Measurements from ENCODE around the gene F2RL2. TPM values are rescaled to one million over a fixed set of nuclear protein-coding genes. Genes with fewer than 3 reads are reported as not detected.

Gene F2RL2
- total RNA-seq, 1 experiment from 2014 or later: 0.69 TPM

GRCh38 chr5:76641514-76642120 is 18.4 kb upstream of the F2RL2 start:
- Histone ChIP-seq H3K4me3 (ENCODE audit: insufficient read depth, low read depth, low read length) (no peak overlapping the region), H3K27me3 (ENCODE audit: control insufficient read depth, insufficient read depth, low read length) (no peaks in the 10 kb centered on the region), H3K36me3 (replicated peaks; ENCODE audit: control insufficient read depth, insufficient read depth, low read length) (no peaks in the 10 kb centered on the region)
- peak; percentile 30 for DNase-seq

GRCh38 chr5:76638479-76638878 is 15.3 kb upstream of the F2RL2 start:
- Histone ChIP-seq H3K27me3 (ENCODE audit: control insufficient read depth, insufficient read depth, low read length) (no peaks in the 10 kb centered on the region), H3K4me3 (ENCODE audit: insufficient read depth, low read depth, low read length) (no peak overlapping the region), H3K36me3 (replicated peaks; ENCODE audit: control insufficient read depth, insufficient read depth, low read length) (no peaks in the 10 kb centered on the region)
- no peak for DNase-seq

- Histone ChIP-seq H3K27me3 (ENCODE audit: control insufficient read depth, insufficient read depth, low read length) (no peaks in the 10 kb centered on the region), H3K4me3 (ENCODE audit: insufficient read depth, low read depth, low read length) (no peak overlapping the region), H3K36me3 (replicated peaks; ENCODE audit: control insufficient read depth, insufficient read depth, low read length) (no peaks in the 10 kb centered on the region)
- DNase-seq: no peak
Observed at GRCh38 chr5:76637490-76637889, 14.3 kb upstream of the F2RL2 start.

GRCh38 chr5:76634661-76635060 is 11.5 kb upstream of the F2RL2 start:
- no peak for DNase-seq
- no peaks in the 10 kb centered on the region for H3K27me3 ChIP-seq (ENCODE audit: control insufficient read depth, insufficient read depth, low read length)
- H3K36me3 ChIP-seq (replicated peaks; ENCODE audit: control insufficient read depth, insufficient read depth, low read length): no peaks in the 10 kb centered on the region
- no peak overlapping the region for H3K4me3 ChIP-seq (ENCODE audit: insufficient read depth, low read depth, low read length)

- no peaks in the 10 kb centered on the region for H3K27me3 ChIP-seq (ENCODE audit: control insufficient read depth, insufficient read depth, low read length)
- no peaks in the 10 kb centered on the region for H3K36me3 ChIP-seq (replicated peaks; ENCODE audit: control insufficient read depth, insufficient read depth, low read length)
- H3K4me3 ChIP-seq (ENCODE audit: insufficient read depth, low read depth, low read length): no peak overlapping the region
- DNase-seq: no peak
Observed at GRCh38 chr5:76626738-76627137, 3.5 kb upstream of the F2RL2 start.

- H3K27me3 ChIP-seq (ENCODE audit: control insufficient read depth, insufficient read depth, low read length): no peaks in the 10 kb centered on the region
- H3K36me3 ChIP-seq (replicated peaks; ENCODE audit: control insufficient read depth, insufficient read depth, low read length): no peaks in the 10 kb centered on the region
- no peak for DNase-seq
- no peak overlapping the region for H3K4me3 ChIP-seq (ENCODE audit: insufficient read depth, low read depth, low read length)
Observed at GRCh38 chr5:76625087-76625815, 2.0 kb upstream of the F2RL2 start.

- no peaks in the 10 kb centered on the region for H3K36me3 ChIP-seq (replicated peaks; ENCODE audit: control insufficient read depth, insufficient read depth, low read length)
- DNase-seq: no peak
- H3K4me3 ChIP-seq (ENCODE audit: insufficient read depth, low read depth, low read length): no peak overlapping the region
- H3K27me3 ChIP-seq (ENCODE audit: control insufficient read depth, insufficient read depth, low read length): no peaks in the 10 kb centered on the region
Observed at GRCh38 chr5:76622076-76622475, 1.1 kb downstream of the F2RL2 start.

- Histone ChIP-seq H3K4me3 (ENCODE audit: insufficient read depth, low read depth, low read length) (no peak overlapping the region), H3K27me3 (ENCODE audit: control insufficient read depth, insufficient read depth, low read length) (no peaks in the 10 kb centered on the region), H3K36me3 (replicated peaks; ENCODE audit: control insufficient read depth, insufficient read depth, low read length) (no peaks in the 10 kb centered on the region)
- no peak for DNase-seq
Observed at GRCh38 chr5:76620166-76620565, 3.0 kb downstream of the F2RL2 start.

GRCh38 chr5:76617675-76618074 is 5.5 kb downstream of the F2RL2 start:
- DNase-seq: no peak
- Histone ChIP-seq H3K36me3 (replicated peaks; ENCODE audit: control insufficient read depth, insufficient read depth, low read length) (no peaks in the 10 kb centered on the region), H3K4me3 (ENCODE audit: insufficient read depth, low read depth, low read length) (no peak overlapping the region), H3K27me3 (ENCODE audit: control insufficient read depth, insufficient read depth, low read length) (no peaks in the 10 kb centered on the region)

GRCh38 chr5:76617229-76617628 is 6.0 kb downstream of the F2RL2 start:
- no peak overlapping the region for H3K4me3 ChIP-seq (ENCODE audit: insufficient read depth, low read depth, low read length)
- no peaks in the 10 kb centered on the region for H3K27me3 ChIP-seq (ENCODE audit: control insufficient read depth, insufficient read depth, low read length)
- no peaks in the 10 kb centered on the region for H3K36me3 ChIP-seq (replicated peaks; ENCODE audit: control insufficient read depth, insufficient read depth, low read length)
- DNase-seq: no peak

- H3K27me3 ChIP-seq (ENCODE audit: control insufficient read depth, insufficient read depth, low read length): no peaks in the 10 kb centered on the region
- H3K36me3 ChIP-seq (replicated peaks; ENCODE audit: control insufficient read depth, insufficient read depth, low read length): no peaks in the 10 kb centered on the region; the same call in 1 of the 2 replicates
- H3K4me3 ChIP-seq (ENCODE audit: insufficient read depth, low read depth, low read length): no peak overlapping the region
- no peak for DNase-seq
Observed at GRCh38 chr5:76616206-76616605, 7.0 kb downstream of the F2RL2 start.

GRCh38 chr5:76615759-76616158 is 7.4 kb downstream of the F2RL2 start:
- Histone ChIP-seq H3K27me3 (ENCODE audit: control insufficient read depth, insufficient read depth, low read length) (no peaks in the 10 kb centered on the region), H3K4me3 (ENCODE audit: insufficient read depth, low read depth, low read length) (no peak overlapping the region), H3K36me3 (replicated peaks; ENCODE audit: control insufficient read depth, insufficient read depth, low read length) (no peaks in the 10 kb centered on the region; the same call in 1 of the 2 replicates)
- no peak for DNase-seq

GRCh38 chr5:76612942-76613341 is 10.3 kb downstream of the F2RL2 start:
- no peaks in the 10 kb centered on the region; the same call in 1 of the 2 replicates for H3K36me3 ChIP-seq (replicated peaks; ENCODE audit: control insufficient read depth, insufficient read depth, low read length)
- H3K4me3 ChIP-seq (ENCODE audit: insufficient read depth, low read depth, low read length): no peak overlapping the region
- H3K27me3 ChIP-seq (ENCODE audit: control insufficient read depth, insufficient read depth, low read length): no peaks in the 10 kb centered on the region
- no peak for DNase-seq

GRCh38 chr5:76610196-76610595 is 13.0 kb downstream of the F2RL2 start:
- Histone ChIP-seq H3K4me3 (ENCODE audit: insufficient read depth, low read depth, low read length) (no peak overlapping the region), H3K27me3 (ENCODE audit: control insufficient read depth, insufficient read depth, low read length) (no peaks in the 10 kb centered on the region), H3K36me3 (replicated peaks; ENCODE audit: control insufficient read depth, insufficient read depth, low read length) (no peaks in the 10 kb centered on the region; the same call in 1 of the 2 replicates)
- no peak for DNase-seq

GRCh38 chr5:76608833-76609232 is 14.4 kb downstream of the F2RL2 start:
- no peaks in the 10 kb centered on the region for H3K27me3 ChIP-seq (ENCODE audit: control insufficient read depth, insufficient read depth, low read length)
- DNase-seq: no peak
- no peak overlapping the region for H3K4me3 ChIP-seq (ENCODE audit: insufficient read depth, low read depth, low read length)
- H3K36me3 ChIP-seq (replicated peaks; ENCODE audit: control insufficient read depth, insufficient read depth, low read length): no peaks in the 10 kb centered on the region; the same call in 1 of the 2 replicates

All from H7 (cell line).